ENCODE measurements around the gene RASAL2. TPM values are rescaled to one million over a fixed set of nuclear protein-coding genes. Genes with fewer than 3 reads are reported as not detected.

RASAL2 gene
- total and polyA plus RNA-seq, 2 of the 4 experiments (the other 2 are of a cell fraction) = 13.1 to 20.6 TPM

- H3K14ac ChIP-seq (replicated peaks; ENCODE audit: low read depth, low read length) = no peak overlapping the region
- H2AK9ac ChIP-seq (replicated peaks; ENCODE audit: low read depth, low read length, poor library complexity) = no peak overlapping the region
- no peak overlapping the region for H2AFZ ChIP-seq (replicated peaks; ENCODE audit: low read length, poor library complexity)
- H4K91ac ChIP-seq (ENCODE audit: insufficient read depth, low read depth, low read length) = no peak overlapping the region
- no peak overlapping the region for H3K18ac ChIP-seq (ENCODE audit: low read depth, low read length)
- in situ Hi-C loops (cut with MboI; ENCODE audit: low sequenced_read_pairs) (no loop called here), intact Hi-C loops (cut with micrococcal nuclease) (loop anchor here (2.0 kb wide), 1 partner anchor 73 kb away; no protein-coding TSS in a partner anchor), dilution Hi-C loops (cut with HindIII; ENCODE audit: low sequenced_read_pairs, unreplicated experiment) (no loop called here)
- no peak for ATAC-seq (ENCODE audit: low read depth)
- H3K4me2 ChIP-seq (ENCODE audit: low read depth, low read length) = no peak overlapping the region
- H3K4me3 ChIP-seq (ENCODE audit: insufficient read depth, low read depth, low read length) = no peak overlapping the region
- no TSS peak for BruUV-seq (replicated peaks)
- H4K5ac ChIP-seq (ENCODE audit: low read depth, low read length) = no peak overlapping the region
- no peak overlapping the region for H2AK5ac ChIP-seq (ENCODE audit: low read depth, low read length)
- no peaks in the 10 kb centered on the region for H3K9me3 ChIP-seq (ENCODE audit: control insufficient read depth, insufficient read depth, low read length)
- TF ChIP-seq BHLHE40 (IDR thresholded peaks at IDR 0.05; ENCODE audit: low read depth, low read length) (no peak), MAFK (IDR thresholded peaks at IDR 0.05; ENCODE audit: low read depth, low read length) (no peak), RCOR1 (IDR thresholded peaks at IDR 0.05; ENCODE audit: insufficient replicate concordance, low read length) (no peak), NFE2L2 (IDR thresholded peaks at IDR 0.05; ENCODE audit: low read depth, low read length) (no peak), FOS (IDR thresholded peaks at IDR 0.05; ENCODE audit: low read depth, low read length) (no peak), ELK1 (IDR thresholded peaks at IDR 0.05; ENCODE audit: borderline replicate concordance, low read depth, low read length) (no peak), RAD21 (IDR thresholded peaks at IDR 0.05; ENCODE audit: low read length) (no peak), RFX5 (IDR thresholded peaks at IDR 0.05; ENCODE audit: low read depth, low read length) (no peak), MAZ (IDR thresholded peaks at IDR 0.05; ENCODE audit: borderline replicate concordance, low read depth, low read length) (no peak), CEBPB (IDR thresholded peaks at IDR 0.05; ENCODE audit: low read depth, low read length) (no peak), CHD1 (IDR thresholded peaks at IDR 0.05; ENCODE audit: low read depth, low read length) (no peak), CTCF (conservative IDR thresholded peaks at IDR 0.05; ENCODE audit: low read depth, low read length) (no peak), POLR2A (IDR thresholded peaks at IDR 0.05; ENCODE audit: low read depth, low read length) (no peak)
- H4K20me1 ChIP-seq (ENCODE audit: insufficient read depth, low read length) = peaks cover 8% of the 10 kb centered on the region; the same call in 1 of the 2 replicates
- peaks cover 3% of the 10 kb centered on the region for H3K9me1 ChIP-seq (ENCODE audit: insufficient read depth, low read length)
- H3K36me3 ChIP-seq (ENCODE audit: control insufficient read depth, insufficient read depth, low read length) = no peaks in the 10 kb centered on the region
- no peak overlapping the region for H2BK15ac ChIP-seq (ENCODE audit: low read depth, low read length)
- H3K79me1 ChIP-seq (ENCODE audit: low read depth in 1 of 2, low read length in 2 of 2) = peaks cover 16 to 36% of the 10 kb centered on the region in 2 experiments
- no peak overlapping the region for H2BK20ac ChIP-seq (ENCODE audit: low read depth, low read length)
- POLR2A ChIA-PET (ENCODE audit: unreplicated experiment) = no interaction called here
- H3K23ac ChIP-seq (ENCODE audit: low read depth, low read length) = no peak overlapping the region
- H3K27me3 ChIP-seq (ENCODE audit: control insufficient read depth, insufficient read depth, low read length) = no peaks in the 10 kb centered on the region
- no peak overlapping the region for H3K4ac ChIP-seq (ENCODE audit: low read depth, low read length)
- no peak overlapping the region for H3K56ac ChIP-seq (ENCODE audit: extremely low read depth, insufficient read depth, low read length)
- no peak overlapping the region for H4K8ac ChIP-seq (ENCODE audit: low read depth in 2 of 2, low read length in 2 of 2)
- DNase-seq = no peak
- no peak overlapping the region for H2BK120ac ChIP-seq (ENCODE audit: low read depth, low read length)
- CTCF ChIA-PET = interaction anchor here (0.7 kb wide), 1 partner anchor 211 kb away, joined by 3 read pairs; no protein-coding TSS in a partner anchor
- H2BK5ac ChIP-seq (ENCODE audit: low read depth, low read length, poor library complexity, severe bottlenecking) = no peak overlapping the region
- H3K9ac ChIP-seq (ENCODE audit: low read depth, low read length) = no peak overlapping the region
- H3K27ac ChIP-seq (ENCODE audit: insufficient read depth, low read length) = no peak overlapping the region
- WGBS, 2 experiments (ENCODE audit: extremely low coverage in 2 of 2, insufficient read length in 1 of 2) = no CpG with 5 or more reads among the region's 1 CpG
- no peaks in the 10 kb centered on the region; the same call in 1 of the 2 replicates for H3K4me1 ChIP-seq (ENCODE audit: control insufficient read depth, insufficient read depth, low read length)
These were observed 75.7 kb downstream of the RASAL2 start for GRCh38 chr1:178169649-178170048.
